Smooth muscle cell (in vitro differentiated cells): ENCODE data around the gene TUBB1. TPM values are rescaled to one million over a fixed set of nuclear protein-coding genes. Genes with fewer than 3 reads are reported as not detected.

Experiments
- DNase-seq: peaks from one replicate; lab custom pipeline; 2025; ENCODE audit not compliant: unreplicated experiment; lab: John Stamatoyannopoulos, UW
- H2AFZ ChIP-seq: fragments of 200-600 bp; sonication (generic); 2 replicates; pipeline ENCODE4 v1.6.0; 2016; ENCODE audit warnings: antibody characterized with exemption, low read depth, mild to moderate bottlenecking
- H3F3A ChIP-seq: fragments of 200-600 bp; sonication (generic); 2 replicates; pipeline ENCODE4 v1.6.0; 2017; ENCODE audit warnings: antibody characterized with exemption, low read depth
- H3K27ac ChIP-seq: fragments of 200-600 bp; sonication (generic); 2 replicates; pipeline ENCODE4 v1.5.1; 2016; ENCODE audit warnings: low read depth, mild to moderate bottlenecking
- H3K27me3 ChIP-seq: fragments of 200-600 bp; sonication (generic); 2 replicates; pipeline ENCODE4 v1.6.1; 2016; ENCODE audit warnings: low read depth, mild to moderate bottlenecking
- H3K36me3 ChIP-seq: fragments of 200-600 bp; sonication (generic); 2 replicates; pipeline ENCODE4 v1.5.1; 2016; ENCODE audit warnings: low read depth
- H3K4me1 ChIP-seq: fragments of 200-600 bp; sonication (generic); 2 replicates; pipeline ENCODE4 v1.5.1; 2016; ENCODE audit warnings: low read depth
- H3K4me2 ChIP-seq: fragments of 200-600 bp; sonication (generic); 2 replicates; pipeline ENCODE4 v1.6.0; 2016; ENCODE audit warnings: mild to moderate bottlenecking
- H3K4me3 ChIP-seq: fragments of 200-600 bp; sonication (generic); 2 replicates; pipeline ENCODE4 v1.5.1; 2016; ENCODE audit warnings: mild to moderate bottlenecking
- H3K79me2 ChIP-seq: fragments of 200-600 bp; sonication (generic); 2 replicates; pipeline ENCODE4 v1.6.0; 2016; ENCODE audit warnings: low read depth, mild to moderate bottlenecking
- H3K9ac ChIP-seq: fragments of 200-600 bp; sonication (generic); 2 replicates; pipeline ENCODE4 v1.6.0; 2016; ENCODE audit warnings: low read depth
- H3K9me3 ChIP-seq: fragments of 200-600 bp; sonication (generic); replicated peaks from 2 replicates; pipeline ENCODE4 v1.5.1; 2016; ENCODE audit warnings: low read depth
- H4K20me1 ChIP-seq: fragments of 200-600 bp; sonication (generic); 2 replicates; pipeline ENCODE4 v1.6.0; 2016; ENCODE audit warnings: low read depth
- CTCF ChIP-seq: fragments of 200-600 bp; sonication (generic); IDR thresholded peaks from 2 replicates; pipeline ENCODE4 v1.5.1; 2017; ENCODE audit warnings: borderline replicate concordance, mild to moderate bottlenecking, antibody characterized with exemption; ENCODE audit not compliant: insufficient read depth, poor library complexity, severe bottlenecking
- WGBS: methylation state at CpG from one replicate; pipeline ENCODE4 v1.1.7; 2016; ENCODE audit warnings: low lambda C conversion rate; 5-methylcytosine and 5-hydroxymethylcytosine counted together
- polyA plus RNA-seq: library from polyadenylated mRNA; unstranded; fragments of >200 nt; fragmentation: Nextera tagmentation; extraction: Ambion mirVana; gene quantifications from 2 replicates; pipeline ENCODE4 v1.2.1, GENCODE V29; 2016
- total RNA-seq: library from RNA; depleted of rRNA; stranded (reverse); fragments of >200 nt; gene quantifications from 2 replicates; pipeline ENCODE4 v1.2.3, GENCODE V29; 2014

The TUBB1 gene
- total and polyA plus RNA-seq, 2 experiments from 2014 or later, result 0.67 TPM; not detected in 1

GRCh38 chr20:59032713-59033059, 13.5 kb downstream of the TUBB1 start:
- DNase-seq, result no peak
- TF ChIP-seq CTCF, result no peak
- H3K36me3 ChIP-seq, result peaks cover 18% of the 10 kb centered on the region
- peak overlapping the region; percentile 81 for H3K4me3 ChIP-seq
- H3K4me2 ChIP-seq, result peak overlapping the region; percentile 95
- H3K27me3 ChIP-seq, result no peaks in the 10 kb centered on the region
- peaks cover 19% of the 10 kb centered on the region for H3F3A ChIP-seq
- 2% methylated on average over 13 of the region's 13 CpGs for WGBS
- H2AFZ ChIP-seq, result peak overlapping the region; percentile 78
- peaks cover 30% of the 10 kb centered on the region for H3K4me1 ChIP-seq
- H3K9me3 ChIP-seq, result no peaks in the 10 kb centered on the region
- H4K20me1 ChIP-seq, result peaks cover 26% of the 10 kb centered on the region
- H3K27ac ChIP-seq, result peak overlapping the region; percentile 71
- peaks cover 46% of the 10 kb centered on the region for H3K79me2 ChIP-seq
- H3K9ac ChIP-seq, result peak overlapping the region; percentile 94

- Histone ChIP-seq H3K9me3 (no peaks in the 10 kb centered on the region), H3K79me2 (peaks cover 46% of the 10 kb centered on the region), H3K4me3 (peak overlapping the region; percentile 81), H2AFZ (peak overlapping the region; percentile 78), H3K9ac (peak overlapping the region; percentile 94), H4K20me1 (peaks cover 22% of the 10 kb centered on the region), H3K27me3 (no peaks in the 10 kb centered on the region), H3K4me2 (peak overlapping the region; percentile 95), H3K4me1 (peaks cover 27% of the 10 kb centered on the region), H3K36me3 (peaks cover 20% of the 10 kb centered on the region), H3F3A (peaks cover 19% of the 10 kb centered on the region), H3K27ac (peak overlapping the region; percentile 71)
- WGBS, result 98% methylated on average over 1 of the region's 1 CpG
- no peak for TF ChIP-seq CTCF
- DNase-seq, result no peak
Measured at GRCh38 chr20:59033093-59033492, 13.9 kb downstream of the TUBB1 start.

GRCh38 chr20:59033616-59034165, 14.5 kb downstream of the TUBB1 start:
- WGBS, result 81% methylated on average over 2 of the region's 2 CpGs
- Histone ChIP-seq H3K9ac (no peak overlapping the region), H3K36me3 (peaks cover 21% of the 10 kb centered on the region)

More at GRCh38 chr20:59033616-59034165, 14.5 kb downstream of the TUBB1 start:
- Histone ChIP-seq H3K79me2 (peaks cover 46% of the 10 kb centered on the region), H3K27me3 (no peaks in the 10 kb centered on the region), H3K9me3 (no peaks in the 10 kb centered on the region), H3K27ac (no peak overlapping the region), H3K4me2 (no peak overlapping the region), H3K4me1 (peaks cover 21% of the 10 kb centered on the region), H3F3A (peaks cover 19% of the 10 kb centered on the region), H2AFZ (no peak overlapping the region), H4K20me1 (peaks cover 16% of the 10 kb centered on the region), H3K4me3 (no peak overlapping the region)
- no peak for DNase-seq
- TF ChIP-seq CTCF, result no peak
